Stimulated activated CD4-positive, alpha-beta T cell treated with anti-CD3 and anti-CD28 coated beads, Interleukin-12 subunit alpha, Interleukin-12 subunit beta, amount 100 ng/mL, for 24 hours (primary cell): ENCODE data around the gene MRPL19.

ENCODE experiments used
- DNase-seq, 2 experiments: peaks; one replicate each; pipeline ENCODE4 v3.0.0-alpha.2; 2020; ENCODE audit warnings: low read depth in 2 of 2

The MRPL19 gene

DNA sequence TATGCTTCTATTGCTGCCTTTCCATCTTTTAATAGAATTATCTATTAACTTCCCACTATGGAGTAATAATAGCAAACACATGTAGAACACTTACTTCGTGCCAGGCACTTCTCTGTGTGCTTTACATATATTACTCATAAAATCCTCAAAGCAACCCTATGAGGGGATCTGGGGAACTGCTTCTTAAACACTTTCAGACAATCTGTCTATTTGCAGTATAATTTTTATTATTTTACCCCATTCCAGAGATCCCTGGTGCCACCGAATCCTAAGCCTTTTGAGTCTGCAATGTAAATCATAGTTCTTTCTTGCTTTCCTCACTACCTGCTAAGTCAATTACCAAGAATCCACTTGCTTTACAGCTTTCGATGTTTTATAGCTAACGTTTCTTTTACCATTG, 89.7 kb downstream of the MRPL19 start:
- DNase-seq, result no peak

- no peak for DNase-seq
Measured at GRCh38 chr2:75737961-75738360, 91.4 kb downstream of the MRPL19 start.
